ENCODE data around the gene PMPCA. TPM values are rescaled to one million over a fixed set of nuclear protein-coding genes. Genes with fewer than 3 reads are reported as not detected.

PMPCA gene
- total RNA-seq, result 26.2 TPM

- DNase-seq, result peak; percentile 82
These were observed at the start of gene PMPCA, which contains the start of gene ENTR1 for GRCh38 chr9:136410500-136411287. Gene PMPCA, plus strand, starts transcription at chr9:136410658. Its CDS starts 11 bp downstream, at chr9:136410669. Gene ENTR1, minus strand, starts transcription at chr9:136410614. Its CDS starts 217 bp downstream, at chr9:136410397.

- DNase-seq, result no peak
These were observed 49.3 kb upstream of the PMPCA start for GRCh38 chr9:136361047-136361753.

GRCh38 chr9:136361754-136362449 lies 48.6 kb upstream of the PMPCA start:
- no peak for DNase-seq

GRCh38 chr9:136362450-136362784 lies 48.0 kb upstream of the PMPCA start:
- DNase-seq, result no peak

- DNase-seq, result peak; percentile 86
These were observed 47.1 kb upstream of the PMPCA start, which contains the start of gene DNLZ for GRCh38 chr9:136363106-136363948. Gene DNLZ, minus strand, starts transcription at chr9:136363744. Its CDS starts 30 bp downstream, at chr9:136363714.

- DNase-seq, result no peak
These were observed 46.3 kb upstream of the PMPCA start for GRCh38 chr9:136363949-136364748.

GRCh38 chr9:136364942-136365774 lies 45.3 kb upstream of the PMPCA start:
- DNase-seq, result no peak

GRCh38 chr9:136365775-136366222 lies 44.7 kb upstream of the PMPCA start:
- DNase-seq, result no peak

- DNase-seq, result no peak
These were observed 43.6 kb upstream of the PMPCA start for GRCh38 chr9:136366826-136367225.

GRCh38 chr9:136367296-136368145 lies 42.9 kb upstream of the PMPCA start:
- DNase-seq, result no peak

- DNase-seq, result no peak
These were observed 42.3 kb upstream of the PMPCA start for GRCh38 chr9:136368190-136368589.

- no peak for DNase-seq
These were observed 40.4 kb upstream of the PMPCA start for GRCh38 chr9:136370037-136370436.

GRCh38 chr9:136370687-136371532 lies 39.5 kb upstream of the PMPCA start:
- no peak for DNase-seq

- no peak for DNase-seq
These were observed 39.0 kb upstream of the PMPCA start for GRCh38 chr9:136371533-136371880.

GRCh38 chr9:136372006-136372405 lies 38.5 kb upstream of the PMPCA start:
- no peak for DNase-seq

- no peak for DNase-seq
These were observed 37.7 kb upstream of the PMPCA start for GRCh38 chr9:136372561-136373299.

All from skin of body (tissue), 2 donors.